CD4-positive, alpha-beta T cell treated with Interleukin-10 for 1 hour (primary cell): Measurements from ENCODE around the gene APOBEC3H.

ENCODE experiments used
- DNase-seq: peaks from one replicate; pipeline ENCODE4 v3.0.0-alpha.2; 2020

Gene APOBEC3H

DNA sequence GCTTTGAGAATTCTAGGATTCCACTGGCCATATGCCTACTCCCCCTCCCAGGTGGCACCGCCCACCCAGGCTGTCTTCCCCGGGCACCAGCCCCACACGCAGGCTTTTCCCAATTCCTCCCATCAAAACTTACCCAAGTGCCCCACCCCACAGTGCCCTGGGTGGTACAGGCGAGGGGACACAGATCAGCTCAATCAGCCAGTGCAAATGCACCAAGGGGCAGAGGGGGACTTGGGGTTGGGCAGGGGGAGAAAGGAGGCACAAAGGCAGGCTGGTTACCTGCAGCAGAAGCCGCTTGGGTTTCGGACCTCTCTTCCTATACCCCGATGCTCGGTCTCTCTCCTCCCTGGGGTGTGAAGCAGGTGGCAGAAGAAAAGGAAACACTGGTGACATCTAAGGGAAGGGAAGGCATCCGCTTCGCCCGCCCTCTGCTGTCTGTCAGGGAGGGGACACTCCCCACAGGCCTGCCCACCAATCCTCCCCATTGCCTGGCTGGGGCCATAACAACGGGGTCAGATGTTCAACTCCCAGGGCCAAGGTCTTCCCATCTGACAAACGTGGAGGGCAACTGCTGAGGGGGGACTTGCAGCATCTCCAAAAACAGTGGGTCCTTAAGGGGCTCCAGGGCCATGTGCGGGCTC, 41.4 kb downstream of the APOBEC3H start:
- no peak for DNase-seq

DNA sequence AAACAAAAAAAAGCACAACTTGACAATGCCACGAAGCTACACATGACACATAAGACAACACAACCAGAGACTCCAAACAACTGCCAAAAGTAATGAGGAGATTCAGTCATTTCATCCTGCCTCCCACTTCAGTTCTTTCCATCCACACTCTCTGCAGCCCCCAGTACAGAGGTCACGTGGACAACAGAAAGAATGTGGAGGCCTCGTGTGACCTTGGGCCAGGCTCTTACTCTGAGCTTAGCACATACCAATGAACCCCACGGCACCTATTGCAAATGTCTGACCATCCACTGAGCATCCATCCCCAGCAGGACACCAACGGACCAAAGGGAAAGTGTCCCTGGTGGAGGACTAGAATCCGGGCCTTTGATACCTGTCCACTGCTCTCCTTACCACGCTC, 42.9 kb downstream of the APOBEC3H start:
- no peak for DNase-seq

DNA sequence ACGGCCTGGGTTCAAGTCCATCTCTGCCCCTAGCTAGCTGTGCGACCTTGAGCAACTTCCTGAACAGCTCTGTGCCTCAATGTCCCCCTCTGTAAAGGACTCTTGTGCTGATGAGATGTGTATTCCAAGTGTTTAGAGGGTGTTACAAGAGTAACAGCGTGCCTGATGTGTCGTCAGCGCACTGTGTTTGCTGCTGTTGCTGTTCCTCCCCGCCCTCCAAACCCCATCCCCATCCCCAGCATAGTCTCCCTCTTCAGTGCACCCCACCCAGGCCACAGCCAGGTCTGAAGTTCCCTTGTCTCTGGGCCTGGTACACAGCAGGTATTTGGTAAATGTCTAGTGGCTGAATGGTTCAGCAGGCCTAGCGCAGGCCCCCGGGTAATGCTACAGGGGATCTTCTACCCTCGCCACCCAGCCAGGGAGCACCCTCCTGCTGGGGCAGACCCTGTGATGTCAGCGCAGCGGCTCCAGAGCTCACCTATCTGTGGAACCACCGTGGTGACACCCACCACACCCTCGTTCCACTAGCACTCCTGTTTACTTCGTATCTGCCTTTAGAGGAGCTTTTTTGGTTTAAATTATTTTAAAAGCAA, 45.1 kb downstream of the APOBEC3H start:
- no peak for DNase-seq

DNA sequence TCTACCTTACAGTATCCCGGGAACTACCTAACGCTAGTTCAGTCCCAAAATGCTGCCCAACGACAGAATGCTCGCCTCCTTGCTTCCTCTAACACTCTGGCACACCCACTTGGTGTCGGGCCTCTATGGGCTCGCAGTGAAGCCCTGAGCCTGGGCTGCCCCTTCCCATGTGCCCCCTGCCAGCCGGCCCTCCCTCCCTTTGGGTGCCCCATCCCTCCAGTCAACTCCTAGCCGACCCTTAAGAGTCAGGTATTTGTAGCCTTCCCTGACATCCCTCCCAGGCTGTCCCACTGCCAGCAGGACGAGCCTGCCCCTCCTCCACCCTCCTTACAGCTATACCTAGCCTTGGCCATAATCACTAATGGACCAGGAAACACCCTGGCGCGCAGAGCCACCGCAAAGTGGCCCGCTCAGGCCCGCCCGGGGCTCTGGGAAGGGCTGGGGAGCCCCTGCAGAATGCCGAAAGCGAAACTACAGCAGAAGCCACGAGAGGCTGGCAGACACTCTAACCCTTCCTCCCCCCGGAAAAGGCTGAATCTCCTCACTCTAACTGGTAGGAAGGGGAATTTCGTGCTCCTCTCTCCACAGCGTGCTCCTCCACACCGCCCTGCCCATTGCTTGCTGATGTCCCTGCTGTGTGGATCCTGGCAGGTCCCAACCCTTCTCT, 47.2 kb downstream of the APOBEC3H start:
- DNase-seq: peak; percentile 76

DNA sequence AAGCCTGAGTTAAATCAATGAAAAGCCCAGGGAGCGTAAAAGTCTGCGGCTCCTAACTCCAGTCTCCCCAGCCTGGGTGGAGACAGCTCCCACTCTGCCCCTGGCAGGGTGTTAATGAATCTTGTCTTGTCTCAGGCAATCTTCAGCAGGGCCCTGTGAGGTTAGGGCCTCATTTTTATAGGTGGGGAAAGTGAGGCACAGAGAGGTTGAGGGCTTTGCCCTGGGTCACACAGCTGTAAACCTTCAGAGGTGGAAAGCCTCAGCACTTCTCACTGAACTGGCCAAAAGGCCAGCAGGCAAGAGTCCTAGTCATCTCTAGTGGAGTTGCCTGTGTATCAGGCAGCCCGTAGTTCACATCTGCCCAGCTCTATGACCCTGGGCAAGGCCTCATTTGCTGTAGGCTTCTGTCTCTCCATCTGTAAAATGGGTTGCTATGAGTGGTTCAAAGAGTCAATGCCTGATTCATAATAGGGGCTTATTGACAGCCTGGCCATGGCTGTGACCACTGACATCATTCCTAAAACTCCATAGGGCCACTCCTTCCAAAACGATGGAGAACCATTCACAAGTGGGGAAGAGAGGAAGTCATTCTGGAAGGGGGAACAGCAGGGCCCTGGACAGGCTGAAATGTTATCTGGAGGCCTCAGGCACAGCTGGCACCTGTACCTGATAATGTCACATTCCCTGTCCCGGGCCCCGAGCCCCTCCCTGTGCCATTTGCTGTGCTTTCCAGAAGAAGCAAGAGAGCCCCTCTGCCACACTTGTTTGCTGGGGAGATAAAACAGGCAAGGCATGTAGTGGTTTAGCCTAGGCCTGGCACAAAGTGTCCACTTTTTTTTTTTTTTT, 49.4 kb downstream of the APOBEC3H start:
- no peak for DNase-seq

DNA sequence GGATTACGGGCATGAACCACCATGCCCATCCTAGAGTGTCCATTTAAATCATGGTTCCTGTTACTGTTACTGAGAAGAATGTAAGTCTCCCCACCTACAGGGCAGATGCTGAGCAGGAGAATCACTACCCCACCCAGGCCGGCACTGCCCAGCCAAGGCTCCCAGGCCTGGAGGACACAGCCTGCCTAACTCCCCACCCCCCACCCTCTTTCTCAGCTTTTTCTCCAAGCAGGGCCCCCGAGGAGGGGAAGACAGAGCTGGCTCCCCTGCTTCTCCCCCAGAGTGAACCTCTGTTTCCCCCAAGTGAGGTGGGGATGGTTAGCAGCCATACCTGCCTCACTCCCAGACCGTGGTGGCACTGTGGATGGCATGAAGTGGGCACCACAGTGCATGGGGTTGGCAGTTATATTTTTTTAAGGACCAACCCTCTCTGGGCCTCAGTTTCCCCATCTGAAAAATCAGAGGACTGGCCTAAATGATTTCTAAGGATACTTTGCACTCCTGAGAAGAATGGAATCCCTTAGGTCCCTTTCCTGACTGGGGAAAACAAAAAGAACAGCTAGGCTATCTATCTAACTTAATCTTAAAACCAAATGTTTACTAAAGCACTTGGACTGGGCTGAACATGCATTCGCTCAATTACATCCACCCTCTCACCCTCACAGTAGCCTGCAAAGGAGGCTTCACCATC, 50.4 kb downstream of the APOBEC3H start:
- DNase-seq: no peak

DNA sequence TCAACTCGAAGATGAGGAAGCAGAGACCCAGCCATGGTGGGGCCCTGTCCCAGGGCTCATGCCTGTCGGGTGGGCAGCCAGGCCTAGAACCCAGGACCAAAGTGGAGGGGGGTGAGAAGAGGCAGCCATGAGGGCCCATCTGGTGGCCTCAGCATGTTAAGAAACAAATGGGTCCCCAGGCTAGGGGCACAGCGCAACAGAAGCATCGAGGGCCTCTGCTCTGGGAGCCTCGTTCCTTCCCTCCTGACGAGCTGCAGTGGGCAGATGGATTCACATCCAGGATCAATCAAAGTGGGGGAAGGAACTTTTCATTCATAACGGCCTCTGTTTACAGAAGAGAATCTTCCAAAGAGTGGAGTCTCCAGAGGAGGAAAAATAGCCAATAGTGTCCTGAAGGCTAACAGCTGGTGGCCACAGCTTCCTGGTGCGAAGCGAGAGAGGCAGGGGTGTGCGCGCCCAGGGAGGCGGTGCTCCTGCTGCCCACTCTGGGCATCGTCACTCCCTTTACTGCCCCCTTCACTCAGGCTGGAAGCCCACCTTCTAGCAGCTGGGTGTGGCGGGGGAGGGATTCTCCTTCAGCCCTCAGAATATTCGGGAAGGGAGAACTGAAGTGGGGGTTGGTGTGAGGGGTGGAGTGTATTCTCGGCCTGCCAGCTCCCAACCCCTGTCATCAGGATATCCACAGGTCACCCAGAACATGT, 51.1 kb downstream of the APOBEC3H start:
- DNase-seq: no peak

DNA sequence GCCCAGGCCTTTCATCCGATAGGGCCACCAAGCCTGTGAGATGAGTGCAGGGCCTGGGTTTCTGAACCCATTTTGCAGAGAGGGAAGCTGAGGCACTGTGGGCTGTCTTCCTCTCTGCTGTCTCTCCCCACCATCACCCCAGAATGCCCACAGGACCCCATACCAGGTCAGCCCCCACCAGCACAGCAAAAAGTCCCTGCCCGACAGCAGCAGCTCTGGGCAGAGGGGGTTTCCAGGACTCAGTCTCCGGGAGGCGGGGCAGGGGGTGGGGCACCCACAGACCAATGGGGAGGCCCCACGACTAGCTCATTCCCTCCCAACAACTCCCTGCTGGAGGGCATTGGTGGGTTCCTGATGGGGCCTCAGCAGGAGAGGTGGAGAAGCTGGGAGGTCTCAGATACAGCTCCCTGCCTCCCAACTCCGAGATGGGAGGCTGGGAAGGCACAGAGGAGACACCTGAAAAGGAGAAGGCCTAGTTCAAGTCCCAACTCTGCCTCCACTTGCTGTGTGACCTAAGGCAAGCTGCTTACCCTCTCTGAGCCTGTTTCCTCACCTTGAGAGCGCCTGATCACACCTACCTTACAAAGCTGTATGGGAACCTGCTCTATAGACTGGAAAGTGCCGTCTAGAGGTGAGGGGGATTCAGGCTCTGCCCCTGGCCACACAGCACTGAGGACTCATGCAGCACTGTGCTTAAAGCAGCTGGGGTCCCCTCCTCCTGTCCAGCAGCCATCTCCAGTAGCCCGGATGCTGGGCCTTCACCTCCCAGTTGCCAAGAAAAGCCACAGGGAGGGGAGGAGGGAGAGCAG, 51.9 kb downstream of the APOBEC3H start:
- peak; percentile 87 for DNase-seq

DNA sequence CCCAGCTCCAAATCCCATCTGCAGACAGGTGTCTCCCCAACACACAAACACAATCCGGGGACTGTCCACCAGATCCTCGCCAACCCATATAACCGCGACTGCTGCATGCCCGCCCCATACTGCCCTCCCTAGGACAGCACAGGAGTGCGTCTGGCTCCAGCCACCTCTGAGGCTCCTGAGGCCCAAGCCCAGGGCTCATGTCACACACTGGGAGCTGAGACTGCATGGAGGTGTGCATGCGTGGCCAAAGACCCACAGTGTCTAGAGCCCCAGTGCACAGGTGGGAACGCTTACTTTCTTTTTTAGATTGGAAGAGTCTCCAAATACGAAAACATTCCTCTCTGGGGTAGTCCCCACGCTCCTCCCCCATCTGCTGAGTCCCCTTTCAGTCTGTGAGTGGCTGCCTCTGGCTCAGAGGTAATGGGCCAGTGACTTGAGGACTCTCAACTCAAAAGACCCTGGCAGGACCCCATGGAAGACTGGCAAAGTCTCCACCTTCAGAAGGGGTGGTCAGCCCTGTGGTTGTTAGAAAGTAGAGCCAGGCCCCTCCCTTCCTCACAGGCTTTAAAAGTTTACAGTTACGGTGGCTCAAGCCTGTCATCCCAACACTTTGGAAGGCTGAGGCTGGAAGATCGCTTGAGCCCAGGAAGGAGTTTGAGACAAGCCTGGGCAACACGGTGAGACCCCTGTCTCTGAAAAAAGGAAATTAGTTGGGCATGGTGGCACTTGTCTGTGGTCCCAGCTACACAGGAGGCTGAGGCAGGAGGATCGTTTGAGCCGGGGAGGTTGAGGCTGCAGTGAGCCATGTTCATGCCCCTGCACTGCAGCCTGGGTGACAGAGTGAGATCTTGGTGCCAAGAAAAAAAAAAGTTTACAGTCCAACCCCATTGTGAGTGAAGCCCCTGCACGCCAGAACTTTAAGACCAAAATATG, 53.1 kb downstream of the APOBEC3H start:
- no peak for DNase-seq

DNA sequence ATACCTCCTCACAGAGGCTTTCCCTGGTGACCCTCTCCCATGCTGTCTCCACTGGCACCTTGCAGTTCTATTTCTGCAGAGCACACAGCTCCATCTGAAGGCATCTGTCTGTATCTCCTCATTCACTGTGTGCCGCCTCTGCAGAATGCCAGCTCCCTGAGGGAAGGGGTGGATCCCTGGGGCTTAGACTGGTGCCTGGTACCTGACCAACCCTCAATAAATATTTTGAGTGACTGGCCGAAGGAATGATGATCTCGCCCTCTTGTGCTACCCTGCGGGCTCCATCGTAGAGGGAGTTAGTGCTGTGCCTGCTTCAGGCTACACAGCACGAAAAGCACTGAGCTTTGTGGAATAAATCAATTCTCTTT, 53.8 kb downstream of the APOBEC3H start:
- no peak for DNase-seq

DNA sequence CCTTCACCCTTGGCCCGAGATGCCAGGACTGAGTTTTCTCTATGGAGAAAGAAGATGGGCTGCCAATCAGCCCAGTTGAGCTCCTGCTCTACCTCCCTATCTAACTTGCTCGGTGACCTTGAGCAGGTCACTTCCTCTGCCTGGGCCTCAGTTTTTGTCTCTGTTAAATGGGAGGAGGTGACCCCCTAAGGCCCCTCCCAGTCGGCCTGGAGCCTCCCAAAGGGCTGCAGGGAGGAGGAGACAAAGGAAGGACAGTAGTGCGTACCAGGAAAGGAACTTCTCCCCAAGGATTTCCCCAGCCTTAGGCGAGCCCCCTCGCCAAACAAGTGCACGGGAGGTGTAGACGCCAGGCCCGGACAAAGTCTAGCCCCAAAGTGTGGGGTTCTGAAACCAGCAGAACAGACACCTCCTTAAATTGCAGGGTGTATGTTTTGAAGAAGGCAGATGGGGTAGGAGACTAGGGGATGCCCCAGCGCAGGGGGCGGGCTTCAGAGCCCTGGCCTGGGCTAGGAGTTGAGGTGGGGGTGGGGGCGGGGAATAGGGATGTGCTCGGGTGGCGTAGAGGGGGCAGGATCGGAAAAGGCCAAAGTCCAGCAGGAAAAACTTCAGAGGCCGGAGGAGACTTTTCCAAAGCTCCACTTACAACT, 54.4 kb downstream of the APOBEC3H start:
- DNase-seq: peak; percentile 39

DNA sequence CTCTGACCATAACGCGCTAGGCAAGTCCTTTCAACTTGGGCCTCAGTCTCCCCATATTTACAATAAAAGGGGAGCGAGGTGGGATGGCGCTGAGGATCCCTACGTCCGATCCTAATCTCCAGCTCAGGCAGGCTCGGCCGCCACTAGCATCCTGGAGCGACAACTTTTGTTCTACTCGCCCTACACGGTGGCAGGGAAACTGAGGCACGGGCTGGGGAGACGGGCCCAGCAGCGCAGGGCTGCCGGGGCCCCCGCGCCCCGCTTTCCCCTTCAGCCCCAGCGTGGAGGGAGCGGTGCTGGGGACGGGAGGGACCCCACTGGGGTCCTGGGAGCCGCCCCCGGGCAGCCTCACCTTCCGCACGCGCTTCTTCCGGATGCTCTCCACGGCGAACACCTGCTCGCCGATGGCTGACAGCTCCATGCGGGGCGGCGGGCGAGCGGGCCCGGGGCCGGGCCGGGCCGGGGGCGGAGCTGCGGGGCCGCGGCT, 55.0 kb downstream of the APOBEC3H start:
- no peak for DNase-seq

DNA sequence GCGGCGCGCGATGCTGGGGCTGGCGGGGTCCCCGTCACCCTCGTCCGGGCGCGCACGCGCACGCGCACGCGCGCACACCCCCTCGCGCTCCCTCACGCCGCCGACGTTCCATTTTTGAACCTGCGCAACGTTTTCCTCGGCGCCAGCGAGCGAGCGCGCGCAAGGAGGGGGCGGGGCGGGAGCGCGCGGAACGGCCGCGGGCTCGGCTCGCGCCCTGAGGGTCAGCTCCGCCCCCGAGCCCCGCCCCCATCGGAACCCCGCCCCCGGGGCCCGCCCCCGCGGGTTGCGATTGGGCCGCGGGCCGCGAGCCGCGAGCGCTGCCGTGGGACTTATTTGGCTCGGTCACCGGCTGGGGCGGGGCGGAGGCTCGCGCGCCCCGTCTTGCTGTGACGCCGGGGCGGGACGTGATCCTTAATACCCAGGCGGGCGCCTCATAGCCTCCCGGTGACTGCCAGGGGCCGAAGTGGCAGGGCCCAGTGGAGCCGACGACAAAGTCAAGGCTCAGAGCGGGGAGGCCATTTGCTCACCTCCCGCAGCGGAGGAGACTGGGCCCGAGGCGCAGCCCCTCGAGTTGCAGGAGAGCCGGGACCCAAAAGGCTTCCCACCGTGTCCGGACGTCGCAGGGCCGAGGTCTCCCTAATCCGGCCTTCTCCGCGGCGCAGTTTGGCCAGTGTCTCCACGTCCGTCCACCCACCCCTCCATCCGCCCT, 55.6 kb downstream of the APOBEC3H start, which contains the start of gene CBX7:
CBX7 (minus strand) TSS at position 170 of the 709 bp plus-strand sequence. CDS start 236 bp downstream, outside the sequence.
- peak; percentile 96 for DNase-seq

DNA sequence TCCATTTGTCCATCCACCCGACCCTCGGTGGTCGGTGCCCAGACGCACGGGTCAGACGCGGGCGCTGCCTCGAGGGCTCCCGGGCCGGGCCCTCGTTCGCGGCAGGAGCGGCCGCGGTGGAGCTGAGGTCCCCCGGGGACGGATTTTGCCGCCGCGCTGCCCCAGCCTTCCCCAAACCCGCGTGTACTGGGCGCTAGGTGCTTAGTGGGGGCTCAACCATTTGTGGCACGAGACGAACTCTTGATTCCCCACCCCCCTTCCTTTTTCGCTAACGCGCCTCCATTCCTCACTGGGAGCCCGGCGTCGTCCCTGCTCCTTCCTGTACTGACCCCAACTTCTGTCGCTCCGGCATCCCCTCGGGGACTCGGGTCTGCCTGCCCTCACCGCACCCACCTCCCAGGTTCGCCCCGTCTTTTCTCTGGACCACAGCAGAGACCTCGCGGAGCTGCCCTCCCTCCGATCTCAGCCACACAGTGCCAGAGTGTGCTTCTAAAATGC, 56.2 kb downstream of the APOBEC3H start:
- DNase-seq: no peak
